C1 segment of cervical spinal cord (tissue), 14 donors: ENCODE data around the gene PPP4R3A.
"Not testable (repeated sequence)": the region's sequence is repeated elsewhere in the genome, so short reads cannot be mapped to it uniquely, and the experiment has no call there.

ENCODE experiments used
- DNase-seq, 14 donors: peaks; one replicate each; lab custom pipeline; 2025; lab: John Stamatoyannopoulos, UW

Gene PPP4R3A

GRCh38 chr14:91438845-91439244, 71.3 kb downstream of the PPP4R3A start:
- DNase-seq, result no peak

GRCh38 chr14:91436266-91436665, 73.8 kb downstream of the PPP4R3A start:
- DNase-seq, result not testable (repeated sequence)

GRCh38 chr14:91429385-91429784, 80.7 kb downstream of the PPP4R3A start:
- no peak for DNase-seq

- not testable (repeated sequence) for DNase-seq
These were observed 81.2 kb downstream of the PPP4R3A start for GRCh38 chr14:91428931-91429330.

- not testable (repeated sequence) for DNase-seq
These were observed 84.6 kb downstream of the PPP4R3A start for GRCh38 chr14:91425531-91425944.

GRCh38 chr14:91424813-91425530, 85.1 kb downstream of the PPP4R3A start:
- no peak for DNase-seq

- DNase-seq, result no peak
These were observed 89.4 kb downstream of the PPP4R3A start for GRCh38 chr14:91420686-91421085.

GRCh38 chr14:91419451-91419850, 90.7 kb downstream of the PPP4R3A start:
- DNase-seq, result no peak

- DNase-seq, result no peak
These were observed 91.1 kb downstream of the PPP4R3A start for GRCh38 chr14:91419044-91419397.

- DNase-seq, result peak in 11 of 14 donors; percentile 23 to 66 (median 45)
These were observed 91.6 kb downstream of the PPP4R3A start for GRCh38 chr14:91418387-91419043.

GRCh38 chr14:91417983-91418386, 92.1 kb downstream of the PPP4R3A start:
- peak in 2 of 14 donors; percentile 44 to 64 for DNase-seq

- peak in 3 of 14 donors; percentile 12 to 47 (median 44) for DNase-seq
These were observed 92.8 kb downstream of the PPP4R3A start, which contains the start of gene CCDC88C for GRCh38 chr14:91417120-91417982. TSS of gene CCDC88C (minus strand) at chr14:91417820. CDS start at chr14:91417690, 130 bp downstream.

- no peak for DNase-seq
These were observed 93.4 kb downstream of the PPP4R3A start for GRCh38 chr14:91416744-91417119.

- DNase-seq, result peak in 1 of 14 donors; percentile 5
These were observed 94.0 kb downstream of the PPP4R3A start for GRCh38 chr14:91415794-91416743.

GRCh38 chr14:91414475-91414833, 95.7 kb downstream of the PPP4R3A start:
- DNase-seq, result no peak

- DNase-seq, result no peak
These were observed 96.3 kb downstream of the PPP4R3A start for GRCh38 chr14:91413547-91414474.

- DNase-seq, result no peak
These were observed 97.2 kb downstream of the PPP4R3A start for GRCh38 chr14:91412939-91413338.

- no peak for DNase-seq
These were observed 99.2 kb downstream of the PPP4R3A start for GRCh38 chr14:91410771-91411536.
